ENCODE measurements around the gene UNC5CL.
A peak's percentile ranks its signal among the peaks of the same experiment; 100 is the strongest.

Gene UNC5CL, protein sequence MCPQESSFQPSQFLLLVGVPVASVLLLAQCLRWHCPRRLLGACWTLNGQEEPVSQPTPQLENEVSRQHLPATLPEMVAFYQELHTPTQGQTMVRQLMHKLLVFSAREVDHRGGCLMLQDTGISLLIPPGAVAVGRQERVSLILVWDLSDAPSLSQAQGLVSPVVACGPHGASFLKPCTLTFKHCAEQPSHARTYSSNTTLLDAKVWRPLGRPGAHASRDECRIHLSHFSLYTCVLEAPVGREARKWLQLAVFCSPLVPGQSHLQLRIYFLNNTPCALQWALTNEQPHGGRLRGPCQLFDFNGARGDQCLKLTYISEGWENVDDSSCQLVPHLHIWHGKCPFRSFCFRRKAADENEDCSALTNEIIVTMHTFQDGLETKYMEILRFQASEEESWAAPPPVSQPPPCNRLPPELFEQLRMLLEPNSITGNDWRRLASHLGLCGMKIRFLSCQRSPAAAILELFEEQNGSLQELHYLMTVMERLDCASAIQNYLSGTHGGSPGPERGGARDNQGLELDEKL

DNA sequence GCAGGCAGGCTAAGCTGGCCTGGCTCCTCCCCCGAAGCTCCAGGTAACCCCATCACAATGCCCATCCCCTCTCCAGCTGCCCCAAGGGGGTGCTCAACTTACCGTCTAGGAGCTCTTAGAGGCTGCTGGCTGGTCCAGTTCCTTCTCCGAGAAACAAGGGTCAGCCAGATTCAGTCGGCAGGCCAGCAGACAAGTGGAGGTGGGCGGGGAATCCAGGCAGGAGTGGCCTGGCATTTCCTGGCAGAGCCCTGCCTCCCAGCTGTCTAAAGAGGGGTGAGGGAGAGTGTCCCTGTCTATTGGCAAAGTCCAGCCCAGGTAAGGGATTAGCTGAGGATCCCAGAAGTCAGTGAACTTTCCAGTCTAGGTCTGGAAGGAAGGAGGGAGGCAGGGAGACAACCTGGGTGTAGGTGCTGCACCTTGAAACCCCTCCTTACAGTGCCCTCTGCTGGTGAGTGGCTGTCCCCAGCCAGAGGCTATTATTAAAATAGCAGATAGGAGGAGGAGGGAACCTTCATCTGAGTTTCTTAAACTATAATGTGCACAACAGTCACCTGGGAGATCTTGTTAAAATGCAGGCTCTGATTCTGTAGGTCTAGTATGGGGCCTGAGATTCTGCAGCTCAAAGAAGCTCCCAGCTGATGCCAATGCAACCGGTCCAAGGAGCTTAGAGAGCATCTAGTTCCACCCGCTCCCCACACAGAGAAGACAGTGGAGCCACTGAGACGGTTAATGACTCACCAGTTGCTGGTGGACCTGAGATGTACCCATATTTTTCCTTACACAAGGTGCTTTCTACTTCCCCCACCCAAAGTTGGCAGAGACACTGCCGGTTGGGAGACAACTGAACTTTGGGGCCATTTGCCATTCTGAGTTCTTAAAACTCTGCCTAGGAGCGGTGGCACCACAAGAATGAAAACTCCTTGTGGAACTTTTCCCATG, at the start of gene UNC5CL:
UNC5CL (minus strand) TSS at position 162 of the 939 bp plus-strand sequence. CDS start 4,147 bp downstream, outside the sequence.
- peak; percentile 32 for DNase-seq (ENCODE audit: low read depth)

DNA sequence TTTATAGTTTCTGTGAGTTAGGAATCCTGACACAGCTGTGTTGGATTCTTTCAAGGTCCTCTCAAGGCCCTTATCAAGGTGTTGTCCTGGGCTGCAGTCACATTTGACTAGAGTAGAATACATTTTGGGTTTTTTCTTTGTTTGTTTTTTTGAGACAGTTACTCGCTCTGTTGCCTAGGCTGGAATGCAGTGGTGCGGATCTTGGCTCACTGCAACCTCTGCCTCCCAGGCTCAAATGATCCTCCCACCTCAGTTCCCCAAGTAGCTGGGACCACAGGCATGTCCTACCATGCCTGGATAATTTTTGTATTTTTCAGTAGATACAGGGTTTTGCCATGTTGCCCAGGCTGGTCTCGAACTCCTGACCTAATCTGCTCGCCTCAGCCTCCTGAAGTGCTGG, 49.4 kb upstream of the UNC5CL start:
- no peak for DNase-seq (ENCODE audit: low read depth)

DNA sequence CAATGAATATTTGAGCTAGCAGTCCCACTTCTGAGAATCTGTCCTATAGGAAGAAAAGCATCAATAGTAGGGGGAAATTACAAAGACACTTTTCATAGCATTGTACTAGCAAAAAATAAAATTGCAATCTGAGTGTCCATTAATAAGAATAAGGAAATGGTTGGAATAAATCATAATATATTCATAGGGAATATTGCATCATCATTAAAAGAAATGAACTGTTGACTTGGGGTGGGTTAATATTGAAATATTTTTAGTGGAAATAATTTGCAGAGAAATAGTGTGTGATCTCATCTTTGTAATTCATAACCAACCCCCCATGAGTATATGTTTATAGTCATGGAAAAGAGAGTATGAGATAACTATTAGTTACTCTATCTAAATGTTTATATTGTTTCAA, 46.2 kb upstream of the UNC5CL start:
- DNase-seq (ENCODE audit: low read depth) = no peak

DNA sequence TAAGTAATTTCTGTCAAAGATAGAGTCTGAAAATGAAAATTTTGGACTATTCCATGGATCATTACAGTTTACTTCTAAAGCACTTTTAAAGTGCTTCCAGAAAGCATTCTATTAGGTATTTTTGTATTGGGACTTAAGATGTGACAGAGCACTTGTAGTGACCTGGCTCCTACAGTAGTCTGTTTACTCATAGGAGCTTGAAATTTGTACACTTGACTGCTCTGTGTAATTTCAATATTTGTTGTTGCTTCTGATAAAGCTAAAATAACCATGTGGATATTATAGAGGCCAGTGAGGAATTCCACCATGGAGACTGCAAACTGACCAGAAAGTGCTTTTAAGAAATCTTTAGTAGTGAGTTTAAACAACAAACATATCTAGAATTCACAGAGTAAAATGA, 44.1 kb upstream of the UNC5CL start:
- no peak for DNase-seq (ENCODE audit: low read depth)

DNA sequence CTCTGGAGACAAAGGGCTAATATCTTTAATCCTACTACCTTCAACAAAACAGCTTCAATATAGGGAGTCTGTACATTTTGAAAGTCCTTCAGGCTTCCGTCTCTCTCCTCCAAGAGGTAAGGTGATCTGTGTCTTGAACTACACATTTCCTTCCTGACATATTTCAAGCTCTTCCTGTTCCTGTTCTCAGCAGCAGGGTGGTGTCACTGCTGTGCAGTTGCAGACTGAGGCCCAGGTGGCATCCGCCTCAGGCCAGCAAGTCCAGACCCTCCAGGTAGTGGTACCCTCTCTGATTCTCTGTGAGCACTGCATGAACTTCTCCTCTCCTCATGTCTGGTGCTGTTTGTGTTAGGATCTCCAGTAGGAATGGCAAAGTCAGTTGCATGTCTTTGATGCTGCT, 41.6 kb upstream of the UNC5CL start:
- no peak for DNase-seq (ENCODE audit: low read depth)

DNA sequence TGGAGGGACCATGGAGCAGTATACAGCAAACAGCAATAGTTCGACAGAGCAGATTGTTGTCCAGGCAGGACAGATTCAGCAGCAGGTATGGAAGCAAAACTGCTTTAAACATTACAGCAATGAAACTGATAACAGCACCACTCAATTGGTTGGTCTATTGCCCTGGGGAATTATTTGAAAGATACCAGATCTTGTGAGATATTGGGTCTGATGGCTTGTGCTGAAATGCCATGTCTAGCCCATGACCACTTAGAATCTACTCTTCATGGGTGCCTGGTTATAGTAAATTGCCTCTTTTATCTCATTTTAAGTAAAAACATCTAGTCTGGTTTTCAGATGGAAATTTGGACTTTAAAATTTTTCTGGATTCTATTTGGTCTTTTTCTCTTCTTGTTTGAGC, 40.1 kb upstream of the UNC5CL start:
- no peak for DNase-seq (ENCODE audit: low read depth)

DNA sequence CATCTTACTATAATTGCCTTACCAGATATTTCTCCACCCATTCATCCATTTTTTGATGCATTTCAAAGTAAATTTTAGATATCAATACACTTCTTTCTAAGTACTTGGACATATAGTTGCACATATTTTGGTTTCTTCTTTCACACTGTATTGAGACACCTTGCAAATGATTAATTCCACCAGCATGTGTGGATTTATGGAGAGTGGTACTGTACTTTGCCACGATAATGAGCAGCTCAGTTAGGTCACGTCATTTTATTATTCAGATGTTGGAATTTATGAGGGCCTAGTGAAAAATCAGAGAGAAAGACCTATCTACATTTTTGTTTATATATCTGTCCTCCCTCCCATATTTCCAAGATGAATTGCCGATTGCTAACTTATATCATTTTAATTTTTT, 39.1 kb upstream of the UNC5CL start:
- DNase-seq (ENCODE audit: low read depth) = no peak

DNA sequence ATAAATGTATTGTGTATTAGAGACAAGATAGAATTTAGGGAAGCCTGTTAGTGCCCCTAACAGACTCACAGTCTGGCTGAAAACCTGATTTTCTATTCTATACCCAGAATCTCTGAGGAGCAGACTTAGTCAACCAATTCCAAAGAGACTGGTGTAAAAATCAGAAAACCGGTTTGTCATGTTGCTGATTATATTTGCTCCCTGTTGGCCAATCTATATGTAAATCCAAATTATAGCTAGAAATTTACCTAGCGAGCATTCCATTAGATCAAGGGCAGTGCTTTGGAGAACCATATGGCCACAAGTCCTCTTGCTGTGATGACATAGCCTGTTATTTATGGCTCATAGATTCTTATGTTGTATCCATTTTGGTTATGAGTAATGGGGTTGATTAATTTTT, 38.5 kb upstream of the UNC5CL start:
- DNase-seq (ENCODE audit: low read depth) = no peak

DNA sequence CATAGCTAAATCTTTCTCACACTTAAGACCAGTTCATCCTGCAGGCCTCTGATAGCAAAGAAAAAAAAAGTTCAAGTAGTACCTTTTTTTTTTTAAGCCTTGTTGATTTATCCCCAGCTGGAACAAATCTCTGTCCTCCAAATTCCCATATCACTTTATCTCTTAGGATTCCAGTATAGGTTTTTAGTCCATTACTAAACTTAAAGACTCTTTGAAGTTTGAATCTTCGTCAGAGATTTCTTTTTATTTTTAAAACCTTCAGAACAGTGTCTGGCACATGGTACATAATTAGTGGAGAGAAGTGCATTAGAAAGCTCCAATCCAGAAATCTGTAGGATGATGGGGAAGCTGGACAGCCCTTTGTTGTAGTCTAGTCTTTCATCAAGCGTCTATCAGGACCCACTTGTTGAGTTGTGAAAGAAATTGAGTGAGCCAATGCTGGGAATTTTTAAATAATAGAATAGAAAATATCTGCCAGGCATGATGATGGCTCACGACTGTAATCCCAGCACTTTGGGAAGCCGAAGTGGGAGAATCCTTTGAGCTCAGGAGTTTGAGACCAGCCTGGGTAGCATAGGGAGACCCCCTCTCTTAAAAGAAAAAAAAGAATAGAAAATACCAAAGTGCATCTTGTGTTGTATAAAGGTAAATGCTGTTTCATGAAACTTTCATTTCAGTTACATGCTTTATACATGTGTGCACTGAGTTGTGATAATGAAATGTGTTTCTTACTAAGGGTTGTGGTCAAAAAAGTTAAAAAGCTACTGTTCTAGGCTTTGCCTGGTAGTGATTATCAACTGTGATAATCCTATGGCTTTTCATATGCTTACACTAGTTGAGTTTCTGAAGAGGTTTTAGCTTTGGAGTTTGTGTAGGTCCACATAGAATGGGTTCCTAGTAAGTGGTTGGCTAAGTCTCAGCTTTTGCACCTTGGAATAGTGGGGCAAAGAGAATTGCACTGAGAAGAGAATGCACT, 36.9 kb upstream of the UNC5CL start:
- DNase-seq (ENCODE audit: low read depth) = no peak

DNA sequence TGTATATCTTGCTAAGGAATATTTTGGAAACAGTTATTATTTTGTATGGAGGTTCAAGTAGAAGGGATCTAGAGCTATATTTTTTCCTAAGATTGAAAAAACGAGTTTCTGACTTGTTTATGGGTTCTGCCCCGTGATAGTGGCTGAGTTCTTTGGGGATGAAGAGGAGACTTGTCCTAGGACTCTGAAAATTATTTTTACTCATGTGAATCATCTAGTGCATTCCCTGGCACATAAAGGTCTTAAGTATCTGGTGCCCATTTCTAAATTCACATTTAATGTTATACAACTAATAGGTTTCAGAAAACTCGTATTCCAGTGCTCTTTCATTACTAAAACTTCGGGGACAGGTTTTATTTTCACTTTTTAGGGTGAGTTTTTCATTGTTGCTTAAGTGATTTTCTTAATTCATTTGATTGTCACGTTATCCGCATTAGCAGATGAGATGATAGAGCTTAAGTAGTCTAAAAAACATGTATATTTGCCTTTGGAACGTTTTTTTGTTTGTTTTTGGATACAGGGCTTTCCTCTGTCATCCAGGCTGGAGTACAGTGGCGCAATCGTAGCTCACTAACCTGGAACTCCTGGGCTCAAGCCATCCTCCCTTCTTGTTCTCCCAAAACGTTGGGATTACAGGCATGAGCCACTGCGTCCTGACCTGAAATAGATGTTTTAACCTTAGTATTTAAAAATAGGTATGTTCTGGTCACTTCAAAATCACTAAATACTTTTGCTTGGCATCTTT, 35.8 kb upstream of the UNC5CL start:
- DNase-seq (ENCODE audit: low read depth) = no peak

DNA sequence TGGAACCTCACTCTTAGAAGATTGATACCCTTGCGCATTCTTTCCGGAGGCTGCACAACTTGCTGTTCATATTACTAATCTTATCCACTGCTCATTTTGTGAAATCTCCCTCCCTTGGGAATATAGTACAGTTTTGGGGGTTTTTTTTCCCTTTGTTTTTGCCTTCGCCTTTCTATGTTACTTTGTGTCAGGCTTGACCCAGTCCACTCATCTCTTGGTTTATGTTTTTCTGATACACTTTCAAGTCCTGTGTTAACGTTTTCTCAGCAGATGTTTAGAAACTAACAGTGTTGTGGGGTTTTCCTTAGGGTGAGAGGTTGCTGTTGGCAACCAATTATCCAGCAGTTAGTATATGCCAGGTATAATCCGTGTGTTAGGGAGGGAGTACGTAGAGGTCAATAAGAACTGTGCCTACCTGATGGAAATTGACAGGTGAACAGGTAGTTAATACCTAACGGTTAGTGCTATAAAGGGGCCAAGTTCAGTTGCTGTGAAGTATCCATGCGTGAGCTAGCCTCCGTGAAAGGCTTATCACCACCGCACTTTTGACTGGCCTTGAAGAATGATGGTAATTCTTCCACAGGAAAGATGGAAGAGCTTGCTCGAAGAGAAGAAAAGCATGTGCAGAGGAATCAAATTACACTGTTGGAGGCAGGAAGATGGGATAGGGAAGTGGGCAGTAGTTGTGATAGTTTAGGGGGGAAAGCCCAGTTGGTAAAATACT, 35.1 kb upstream of the UNC5CL start:
- DNase-seq (ENCODE audit: low read depth) = no peak

DNA sequence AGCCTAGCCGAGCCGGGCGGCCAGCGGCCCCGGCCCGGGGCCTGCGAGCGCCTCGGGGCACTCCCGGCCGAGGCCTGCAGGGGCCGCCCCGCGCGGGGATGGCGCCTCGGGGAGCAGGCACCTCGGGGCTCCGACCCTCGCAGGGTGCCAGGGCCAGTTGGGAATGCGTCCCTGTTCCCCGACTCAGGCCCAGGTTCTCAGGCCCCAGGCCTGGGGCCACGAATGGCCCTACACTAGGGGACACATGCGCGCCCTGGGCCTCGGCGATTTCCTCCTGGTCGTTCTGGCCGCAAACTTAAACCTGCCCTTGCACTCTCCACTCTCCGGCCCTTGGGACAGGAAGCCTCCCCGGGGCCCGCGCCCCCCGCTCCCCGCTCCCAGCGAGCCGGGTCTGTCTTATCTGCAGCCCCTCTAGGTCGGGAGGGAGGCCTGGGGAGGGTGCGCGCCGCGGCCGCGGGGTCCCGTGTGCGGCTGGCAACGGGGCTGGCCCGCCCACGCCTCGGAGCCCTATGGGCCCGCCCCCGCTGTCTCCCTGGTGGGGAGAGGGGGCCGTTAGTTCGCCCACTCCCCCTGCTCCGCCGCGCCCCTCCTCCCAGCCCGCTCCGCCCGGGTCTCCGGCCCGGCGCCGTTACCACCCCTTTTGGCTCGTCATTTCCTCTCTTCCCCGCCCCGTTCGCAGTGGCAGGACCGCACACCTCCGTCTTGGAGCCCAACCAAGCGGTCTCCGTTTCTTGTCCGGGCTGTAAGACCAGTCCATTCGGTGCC, 34.4 kb upstream of the UNC5CL start:
- DNase-seq (ENCODE audit: low read depth) = peak; percentile 72

DNA sequence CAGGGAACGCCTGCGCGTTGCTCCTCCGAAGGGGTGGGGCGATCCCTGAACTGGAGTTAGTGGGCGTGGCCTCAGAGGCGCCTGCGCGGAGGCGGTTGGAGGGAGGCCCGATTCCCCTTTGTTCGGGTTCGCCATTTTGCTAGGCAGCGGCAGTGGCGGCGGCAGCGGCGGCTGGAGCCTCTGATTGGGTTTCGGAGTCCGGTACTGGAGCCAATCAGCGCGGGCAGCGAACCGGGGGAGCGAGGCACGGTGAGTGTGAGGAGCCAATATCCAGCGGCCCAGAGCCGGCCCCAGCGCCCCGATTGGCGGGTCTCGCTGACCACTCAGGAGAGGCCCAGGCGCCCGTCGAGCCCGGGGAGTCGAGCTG, 33.8 kb upstream of the UNC5CL start, which contains the start of gene NFYA:
NFYA (plus strand) TSS at position 139 of the 367 bp plus-strand sequence. CDS start 6,116 bp downstream, outside the sequence.
- no peak for DNase-seq (ENCODE audit: low read depth)

DNA sequence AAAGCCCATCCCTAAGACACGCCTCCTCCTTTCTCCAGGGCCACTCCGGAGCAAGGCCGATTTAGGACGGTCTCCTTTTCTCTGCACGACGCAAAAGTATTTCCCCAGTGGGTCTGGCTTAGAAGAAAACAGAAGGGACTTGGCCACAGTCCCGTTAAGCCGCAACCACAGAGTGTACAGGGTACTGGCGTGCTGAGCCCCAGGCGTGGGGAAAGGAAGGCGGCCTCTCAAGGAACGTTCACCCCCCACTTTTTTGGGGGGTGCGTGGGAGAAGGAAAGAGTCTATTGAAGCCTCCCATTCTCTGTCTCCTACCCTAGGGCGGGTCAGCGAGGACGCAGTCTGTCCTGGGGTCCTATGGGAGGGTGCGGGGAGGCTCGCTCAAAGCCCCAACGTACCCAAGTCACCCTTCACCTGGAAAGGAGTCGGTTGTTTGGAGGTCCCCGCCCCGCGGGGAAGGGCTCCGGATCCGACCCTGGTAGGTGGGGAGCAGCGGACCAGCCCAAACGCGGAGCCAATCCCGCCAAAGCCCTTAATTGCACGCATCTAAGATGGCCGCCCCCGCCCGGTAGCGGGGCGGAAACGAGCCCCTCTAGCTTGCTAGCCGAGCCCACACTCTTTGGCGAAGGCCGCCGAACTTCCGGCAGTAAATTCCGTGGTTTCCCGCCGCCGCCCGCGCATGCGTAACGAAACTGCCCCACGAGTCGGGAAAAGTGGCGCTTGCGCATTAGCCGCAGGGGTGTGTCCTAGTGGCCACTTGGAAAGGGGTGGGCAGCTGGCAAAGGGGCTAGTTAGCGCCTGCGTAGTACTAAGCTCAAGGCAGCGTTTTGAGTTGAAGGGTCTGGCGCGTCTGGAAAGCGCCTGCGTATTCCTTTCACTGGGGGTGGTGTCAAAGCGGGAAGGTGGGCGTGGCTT, 33.2 kb upstream of the UNC5CL start, which contains the start of gene OARD1:
OARD1 (minus strand) TSS at position 434 of the 913 bp plus-strand sequence. CDS start 722 bp downstream, outside the sequence.
- DNase-seq (ENCODE audit: low read depth) = peak; percentile 100

DNA sequence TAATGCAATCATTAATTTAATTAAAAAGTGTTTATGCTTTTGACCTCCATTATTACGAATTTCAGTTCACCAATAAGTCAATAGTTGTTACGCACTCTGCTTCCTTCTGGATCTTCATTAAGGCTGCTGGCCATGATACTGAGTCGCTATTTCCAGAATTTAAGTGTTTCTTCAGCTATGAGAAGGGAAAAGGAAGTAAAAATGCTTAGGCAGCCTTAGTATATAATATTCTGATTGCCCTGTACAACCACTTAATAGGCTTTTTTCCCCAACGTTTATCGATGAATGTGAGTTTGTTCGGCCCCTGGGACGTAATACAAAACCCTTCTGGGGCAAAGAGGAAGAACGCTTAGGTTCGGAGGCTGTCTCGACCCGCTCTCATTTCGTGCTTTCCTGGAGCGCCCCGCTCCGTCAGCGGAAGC, 32.5 kb upstream of the UNC5CL start:
- DNase-seq (ENCODE audit: low read depth) = no peak

DNA sequence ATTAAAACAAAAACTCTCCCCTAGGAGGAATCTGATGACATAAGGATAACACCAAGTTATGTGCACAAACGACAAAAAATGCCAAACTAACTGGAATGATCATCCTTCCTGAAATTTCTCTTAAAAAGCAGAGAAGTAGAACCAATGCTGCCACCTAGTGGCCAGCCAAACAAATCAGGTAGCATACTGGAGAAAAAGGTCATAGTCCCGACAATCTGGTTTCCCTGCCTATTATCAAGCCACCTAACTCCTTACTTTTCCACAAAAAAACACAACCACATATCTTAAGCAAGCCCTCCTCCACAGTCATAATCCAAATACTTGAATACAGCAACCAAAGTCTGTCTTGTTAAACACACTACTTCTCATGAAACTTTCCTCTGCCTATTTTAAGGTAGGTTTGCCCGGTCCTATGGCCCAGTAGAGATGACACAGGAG, 27.9 kb upstream of the UNC5CL start:
- DNase-seq (ENCODE audit: low read depth) = peak; percentile 48

DNA sequence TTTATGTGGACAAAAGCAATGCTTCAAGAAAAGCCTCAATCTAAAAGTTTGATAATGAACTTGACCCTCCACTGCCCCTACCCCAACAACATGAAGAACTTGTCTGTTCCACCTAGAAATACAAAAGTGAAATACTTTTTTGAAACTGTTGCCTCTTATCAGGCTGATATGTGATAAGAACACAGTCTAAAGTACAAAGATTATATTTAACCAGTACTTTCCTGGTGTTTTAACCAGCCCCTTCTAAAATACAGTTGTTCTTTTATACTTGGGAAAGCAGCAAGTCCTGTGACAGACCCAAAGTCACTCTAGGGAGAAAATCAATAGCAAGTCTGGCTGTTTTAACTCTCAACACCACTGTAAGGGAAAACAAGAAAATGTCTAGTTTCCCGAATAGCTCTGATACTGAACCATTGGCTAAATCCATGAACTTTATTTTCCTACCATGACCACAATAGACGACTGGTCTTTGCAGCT, 26.6 kb upstream of the UNC5CL start:
- no peak for DNase-seq (ENCODE audit: low read depth)

DNA sequence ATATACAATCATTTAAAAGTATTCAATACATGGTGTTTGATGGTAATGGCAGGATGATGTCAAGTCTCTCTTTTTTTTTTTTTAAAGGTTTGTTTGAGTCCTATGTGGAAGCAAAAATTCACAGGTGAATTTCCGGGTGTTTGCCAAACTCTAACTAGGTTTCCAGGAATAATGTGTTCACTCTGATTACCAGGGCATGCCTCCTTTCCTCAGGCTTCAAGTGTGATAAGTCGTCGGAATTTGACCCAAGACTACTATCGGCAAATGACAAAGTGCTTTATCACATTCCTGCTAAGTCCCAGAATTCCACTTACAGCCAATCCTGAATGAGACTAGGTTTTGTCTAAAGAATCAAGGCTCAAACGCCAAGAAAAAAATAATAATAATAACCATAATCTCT, 25.8 kb upstream of the UNC5CL start:
- DNase-seq (ENCODE audit: low read depth) = no peak
